Kidney epithelial cell (primary cell): Measurements from ENCODE around the gene MB21D2. TPM values are rescaled to one million over a fixed set of nuclear protein-coding genes. Genes with fewer than 3 reads are reported as not detected.

Experiments used
- DNase-seq: peaks from one replicate; pipeline ENCODE4 v3.0.0-alpha.2; 2010; ENCODE audit warnings: low read depth
- H3K27me3 ChIP-seq: 2 replicates; pipeline ENCODE4 v1.6.0; 2011; ENCODE audit warnings: low read length; ENCODE audit not compliant: control insufficient read depth, insufficient read depth
- H3K36me3 ChIP-seq: 2 replicates; pipeline ENCODE4 v1.5.1; 2011; ENCODE audit warnings: low read length; ENCODE audit not compliant: control insufficient read depth, insufficient read depth
- H3K4me3 ChIP-seq: 2 replicates; pipeline ENCODE4 v1.5.1; 2011; ENCODE audit warnings: low read depth, mild to moderate bottlenecking, control low read depth, low read length
- CTCF ChIP-seq: IDR thresholded peaks from 2 replicates; pipeline ENCODE4 v1.5.1; 2011; ENCODE audit warnings: mild to moderate bottlenecking, moderate library complexity, low read length, control low read depth, inconsistent platforms; ENCODE audit not compliant: insufficient read depth, poor library complexity, severe bottlenecking
- total RNA-seq: library from RNA; depleted of rRNA; stranded (reverse); fragments of >200 nt; gene quantifications from 2 replicates; pipeline ENCODE4 v1.2.3, GENCODE V29; 2015

MB21D2 gene
- total RNA-seq, 1 donor from 2014 or later = 18.9 TPM

- no peak for DNase-seq
- Histone ChIP-seq H3K4me3 (no peak overlapping the region), H3K36me3 (no peaks in the 10 kb centered on the region), H3K27me3 (no peaks in the 10 kb centered on the region)
- TF ChIP-seq CTCF = no peak
Measured at GRCh38 chr3:192897005-192897404, 20.7 kb downstream of the MB21D2 start.

GRCh38 chr3:192896208-192896607, 21.4 kb downstream of the MB21D2 start:
- Histone ChIP-seq H3K36me3 (no peaks in the 10 kb centered on the region), H3K4me3 (no peak overlapping the region), H3K27me3 (no peaks in the 10 kb centered on the region)
- DNase-seq = no peak
- no peak for TF ChIP-seq CTCF

- Histone ChIP-seq H3K27me3 (no peaks in the 10 kb centered on the region), H3K36me3 (no peaks in the 10 kb centered on the region), H3K4me3 (no peak overlapping the region)
- DNase-seq = no peak
- TF ChIP-seq CTCF = no peak
Measured at GRCh38 chr3:192894676-192895075, 23.0 kb downstream of the MB21D2 start.

- no peaks in the 10 kb centered on the region for H3K36me3 ChIP-seq
- no peaks in the 10 kb centered on the region for H3K27me3 ChIP-seq
- no peak for TF ChIP-seq CTCF
- DNase-seq = peak; percentile 82
- no peak overlapping the region for H3K4me3 ChIP-seq
Measured at GRCh38 chr3:192892981-192893700, 24.5 kb downstream of the MB21D2 start.

GRCh38 chr3:192890347-192891335, 27.0 kb downstream of the MB21D2 start:
- no peak for DNase-seq
- Histone ChIP-seq H3K4me3 (no peak overlapping the region), H3K27me3 (no peaks in the 10 kb centered on the region), H3K36me3 (no peaks in the 10 kb centered on the region)
- TF ChIP-seq CTCF = no peak
